Thoracic aorta (tissue), 2 donors: ENCODE data around the gene PLAAT1. TPM values are rescaled to one million over a fixed set of nuclear protein-coding genes. Genes with fewer than 3 reads are reported as not detected.

Source experiments
- ATAC-seq: fragments of 150-250 bp; one replicate; pipeline ENCODE4 v1.8.0; 2017; ENCODE audit warnings: low read depth; ENCODE audit not compliant: insufficient number of reproducible peaks, low FRiP score
- DNase-seq: peaks from one replicate; pipeline ENCODE4 v3.0.0-alpha.2; 2020; ENCODE audit warnings: low spot score
- H3K27ac ChIP-seq, 2 donors: fragments of 200-600 bp; sonication (generic); 1 replicate in 1 of 2; 2 replicates in 1 of 2; pipeline ENCODE4 v1.5.1; 2016; ENCODE audit warnings: mild to moderate bottlenecking in 2 of 2, moderate library complexity in 2 of 2
- H3K27me3 ChIP-seq: fragments of 200-600 bp; sonication (generic); replicated peaks from 2 replicates; pipeline ENCODE4 v1.6.0; 2016; ENCODE audit warnings: mild to moderate bottlenecking; ENCODE audit not compliant: insufficient read depth
- H3K36me3 ChIP-seq: fragments of 200-600 bp; sonication (generic); one replicate; pipeline ENCODE4 v1.5.1; 2016
- H3K4me1 ChIP-seq, 2 donors: fragments of 200-600 bp; sonication (generic); 1 replicate in 1 of 2; 2 replicates in 1 of 2; pipeline versions ENCODE4 v1.5.1 to v1.6.0; 2016; ENCODE audit warnings: low read depth in 2 of 2, mild to moderate bottlenecking in 1 of 2; ENCODE audit not compliant: control insufficient read depth in 1 of 2
- H3K4me3 ChIP-seq: fragments of 200-600 bp; sonication (generic); 2 replicates; pipeline ENCODE4 v1.5.1; 2016; ENCODE audit warnings: mild to moderate bottlenecking
- H3K9me3 ChIP-seq: fragments of 200-600 bp; sonication (generic); 2 replicates; pipeline ENCODE4 v1.5.1; 2016
- CTCF ChIP-seq: fragments of 200-600 bp; sonication (generic); IDR thresholded peaks from one replicate; pipeline ENCODE4 v1.5.1; 2019; ENCODE audit warnings: antibody characterized with exemption
- total RNA-seq, 2 donors: library from RNA; depleted of rRNA; stranded (reverse); fragments of >200 nt; gene quantifications; one replicate each; pipeline versions ENCODE4 v1.1.0 to v1.2.3, GENCODE V29; 2016

Gene PLAAT1
- total RNA-seq, 2 donors from 2014 or later, result not detected

- no peak for TF ChIP-seq CTCF
Observed at GRCh38 chr3:193301433-193301832, 60.4 kb downstream of the PLAAT1 start.

GRCh38 chr3:193305356-193305755, 64.3 kb downstream of the PLAAT1 start:
- no peak overlapping the region for H3K4me3 ChIP-seq
- no peaks in the 10 kb centered on the region for H3K27me3 ChIP-seq
- H3K36me3 ChIP-seq, result no peaks in the 10 kb centered on the region
- no peak overlapping the region for H3K27ac ChIP-seq
- DNase-seq, result no peak
- no peaks in the 10 kb centered on the region for H3K4me1 ChIP-seq
- no peak for TF ChIP-seq CTCF
- H3K9me3 ChIP-seq, result no peaks in the 10 kb centered on the region
- ATAC-seq, result no peak

More at GRCh38 chr3:193301433-193301832, 60.4 kb downstream of the PLAAT1 start:
- Histone ChIP-seq H3K9me3 (no peaks in the 10 kb centered on the region), H3K4me1 (no peaks in the 10 kb centered on the region), H3K36me3 (no peaks in the 10 kb centered on the region), H3K27ac (no peak overlapping the region), H3K27me3 (no peaks in the 10 kb centered on the region), H3K4me3 (no peak overlapping the region)
- no peak for DNase-seq
- ATAC-seq, result no peak

GRCh38 chr3:193310914-193311723, 70.1 kb downstream of the PLAAT1 start:
- H3K4me1 ChIP-seq, result no peaks in the 10 kb centered on the region
- H3K27ac ChIP-seq, result no peak overlapping the region
- no peak for ATAC-seq

GRCh38 chr3:193313061-193313958, 72.3 kb downstream of the PLAAT1 start:
- H3K27ac ChIP-seq, result no peak overlapping the region
- DNase-seq, result no peak
- no peaks in the 10 kb centered on the region for H3K9me3 ChIP-seq
- no peak for ATAC-seq
- no peaks in the 10 kb centered on the region for H3K4me1 ChIP-seq
- TF ChIP-seq CTCF, result no peak
- H3K4me3 ChIP-seq, result no peak overlapping the region
- no peaks in the 10 kb centered on the region for H3K27me3 ChIP-seq
- H3K36me3 ChIP-seq, result no peaks in the 10 kb centered on the region

More at GRCh38 chr3:193310914-193311723, 70.1 kb downstream of the PLAAT1 start:
- H3K27me3 ChIP-seq, result no peaks in the 10 kb centered on the region
- TF ChIP-seq CTCF, result no peak
- no peaks in the 10 kb centered on the region for H3K36me3 ChIP-seq
- no peaks in the 10 kb centered on the region for H3K9me3 ChIP-seq
- no peak for DNase-seq
- H3K4me3 ChIP-seq, result no peak overlapping the region

GRCh38 chr3:193314161-193314560, 73.1 kb downstream of the PLAAT1 start:
- Histone ChIP-seq H3K4me3 (no peak overlapping the region), H3K9me3 (no peaks in the 10 kb centered on the region), H3K27ac (no peak overlapping the region), H3K27me3 (no peaks in the 10 kb centered on the region), H3K4me1 (no peaks in the 10 kb centered on the region), H3K36me3 (no peaks in the 10 kb centered on the region)
- ATAC-seq (no peak), DNase-seq (no peak)
- TF ChIP-seq CTCF, result no peak
